Endothelial cell (in vitro differentiated cells): ENCODE results near the gene FRAS1. TPM values are rescaled to one million over a fixed set of nuclear protein-coding genes. Genes with fewer than 3 reads are reported as not detected.

Experiments used
- DNase-seq: peaks from one replicate; pipeline ENCODE4 v3.0.0; 2021; ENCODE audit warnings: low spot score
- H3K27ac Mint-ChIP-seq: one replicate; pipeline ENCODE4 v1.8.0; 2021; ENCODE audit warnings: mixed read lengths, inconsistent platforms; ENCODE audit not compliant: unreplicated experiment
- H3K27me3 Mint-ChIP-seq: one replicate; pipeline ENCODE4 v1.8.0; 2021; ENCODE audit warnings: mild to moderate bottlenecking, moderate library complexity, mixed read lengths, inconsistent platforms; ENCODE audit not compliant: unreplicated experiment
- H3K36me3 Mint-ChIP-seq: one replicate; pipeline ENCODE4 v1.8.0; 2021; ENCODE audit warnings: mild to moderate bottlenecking, low read depth, mixed read lengths, inconsistent platforms; ENCODE audit not compliant: unreplicated experiment
- H3K4me1 Mint-ChIP-seq: one replicate; pipeline ENCODE4 v1.8.0; 2021; ENCODE audit warnings: mild to moderate bottlenecking, mixed read lengths, inconsistent platforms; ENCODE audit not compliant: unreplicated experiment
- H3K4me3 Mint-ChIP-seq: one replicate; pipeline ENCODE4 v1.8.0; 2021; ENCODE audit warnings: mild to moderate bottlenecking, mixed read lengths, inconsistent platforms; ENCODE audit not compliant: unreplicated experiment
- H3K9me3 Mint-ChIP-seq: one replicate; pipeline ENCODE4 v1.8.0; 2021; ENCODE audit warnings: mixed read lengths, inconsistent platforms; ENCODE audit not compliant: unreplicated experiment
- CTCF ChIP-seq: fragments of 200-600 bp; sonication (generic); IDR thresholded peaks from one replicate; pipeline ENCODE4 v1.5.0; 2021; ENCODE audit warnings: antibody characterized with exemption; ENCODE audit not compliant: unreplicated experiment
- total RNA-seq: library from RNA; stranded (reverse); fragmentation: NEBNext Ultra II Directional; extraction: Animal tissue kit (Norgen Biotek cat#: 25700); gene quantifications from one replicate; pipeline ENCODE4 v1.2.1, GENCODE V29; 2021; ENCODE audit not compliant: unreplicated experiment

The FRAS1 gene
- total RNA-seq, 1 donor from 2014 or later = 51.7 TPM

GRCh38 chr4:78184584-78184983, 127.5 kb downstream of the FRAS1 start:
- peaks cover 6% of the 10 kb centered on the region for H3K36me3 Mint-ChIP-seq
- H3K4me1 Mint-ChIP-seq = peaks cover 5% of the 10 kb centered on the region
- peaks cover 6% of the 10 kb centered on the region for H3K27me3 Mint-ChIP-seq
- TF ChIP-seq CTCF = no peak
- no peaks in the 10 kb centered on the region for H3K9me3 Mint-ChIP-seq
- DNase-seq = no peak
- no peak overlapping the region for H3K4me3 Mint-ChIP-seq
- no peak overlapping the region for H3K27ac Mint-ChIP-seq

GRCh38 chr4:78185117-78185516, 128.0 kb downstream of the FRAS1 start:
- H3K4me1 Mint-ChIP-seq = peaks cover 10% of the 10 kb centered on the region
- H3K27ac Mint-ChIP-seq = no peak overlapping the region
- peaks cover 6% of the 10 kb centered on the region for H3K27me3 Mint-ChIP-seq
- DNase-seq = no peak
- H3K4me3 Mint-ChIP-seq = no peak overlapping the region
- no peak for TF ChIP-seq CTCF
- no peaks in the 10 kb centered on the region for H3K9me3 Mint-ChIP-seq
- H3K36me3 Mint-ChIP-seq = peaks cover 6% of the 10 kb centered on the region

GRCh38 chr4:78186597-78187543, 129.7 kb downstream of the FRAS1 start:
- Mint-ChIP-seq H3K36me3 (no peaks in the 10 kb centered on the region), H3K4me1 (peaks cover 15% of the 10 kb centered on the region), H3K27ac (no peak overlapping the region), H3K9me3 (no peaks in the 10 kb centered on the region), H3K4me3 (no peak overlapping the region), H3K27me3 (peaks cover 6% of the 10 kb centered on the region)
- DNase-seq = no peak
- no peak for TF ChIP-seq CTCF

GRCh38 chr4:78190068-78190467, 132.9 kb downstream of the FRAS1 start:
- DNase-seq = no peak
- Mint-ChIP-seq H3K27me3 (peaks cover 2% of the 10 kb centered on the region), H3K36me3 (no peaks in the 10 kb centered on the region), H3K27ac (peak overlapping the region; percentile 24), H3K4me3 (no peak overlapping the region), H3K9me3 (no peaks in the 10 kb centered on the region), H3K4me1 (peaks cover 13% of the 10 kb centered on the region)
- no peak for TF ChIP-seq CTCF

GRCh38 chr4:78190595-78190994, 133.5 kb downstream of the FRAS1 start:
- Mint-ChIP-seq H3K36me3 (no peaks in the 10 kb centered on the region), H3K27me3 (peaks cover 2% of the 10 kb centered on the region), H3K27ac (peak overlapping the region; percentile 24), H3K9me3 (no peaks in the 10 kb centered on the region), H3K4me1 (peaks cover 13% of the 10 kb centered on the region), H3K4me3 (no peak overlapping the region)
- no peak for TF ChIP-seq CTCF
- no peak for DNase-seq
